Activated CD4-positive, alpha-beta T cell treated with anti-CD3 and anti-CD28 coated beads, Interleukin-2, amount 10 ng/mL, durations not matched to agents 24 days and 14 days (primary cell): ENCODE measurements around the gene MOV10. TPM values are rescaled to one million over a fixed set of nuclear protein-coding genes. Genes with fewer than 3 reads are reported as not detected.
"Not testable (repeated sequence)": the region's sequence is repeated elsewhere in the genome, so short reads cannot be mapped to it uniquely, and the experiment has no call there.

Experiments
- DNase-seq: peaks from one replicate; pipeline ENCODE4 v3.0.0; 2022
- H3K27ac Mint-ChIP-seq: one replicate; pipeline ENCODE4 v1.8.0; 2022; ENCODE audit warnings: mild to moderate bottlenecking, mixed read lengths
- H3K27me3 Mint-ChIP-seq: one replicate; pipeline ENCODE4 v1.8.0; 2022; ENCODE audit warnings: mixed read lengths
- H3K36me3 Mint-ChIP-seq: one replicate; pipeline ENCODE4 v1.8.0; 2022; ENCODE audit warnings: low read depth, mild to moderate bottlenecking, mixed read lengths
- H3K4me1 Mint-ChIP-seq: one replicate; pipeline ENCODE4 v1.8.0; 2021; ENCODE audit warnings: mixed read lengths
- H3K4me3 Mint-ChIP-seq: one replicate; pipeline ENCODE4 v1.8.0; 2022; ENCODE audit warnings: mild to moderate bottlenecking, moderate library complexity, mixed read lengths
- H3K9me3 Mint-ChIP-seq: one replicate; pipeline ENCODE4 v1.8.0; 2021; ENCODE audit warnings: mixed read lengths
- intact Hi-C: fragments of 100-400 bp; cut with micrococcal nuclease; formaldehyde crosslinking; loops from one replicate; pipeline ENCODE4 v1.15.1; 2023
- total RNA-seq: library from RNA; stranded (reverse); gene quantifications from 2 replicates; pipeline ENCODE4 v1.2.3, GENCODE V29; 2022

Gene MOV10
- total RNA-seq, 1 donor from 2014 or later, result 76.7 TPM

DNA sequence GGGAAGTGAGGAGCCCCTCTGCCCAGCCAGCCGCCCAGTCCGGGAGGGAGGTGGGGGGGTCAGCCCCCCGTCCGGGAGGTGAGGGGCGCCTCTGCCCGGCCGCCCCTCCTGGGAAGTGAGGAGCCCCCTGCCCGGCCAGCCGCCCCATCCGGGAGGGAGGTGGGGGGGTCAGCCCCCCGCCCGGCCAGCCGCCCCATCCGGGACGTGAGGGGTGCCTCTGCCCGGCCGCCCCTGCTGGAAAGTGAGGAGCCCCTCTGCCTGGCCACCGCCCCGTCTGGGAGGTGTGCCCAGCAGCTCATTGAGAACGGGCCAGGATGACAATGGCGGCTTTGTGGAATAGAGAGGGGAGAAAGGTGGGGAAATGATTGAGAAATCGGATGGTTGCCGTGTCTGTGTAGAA, 34.0 kb upstream of the MOV10 start:
- H3K27ac Mint-ChIP-seq, H3K4me3 Mint-ChIP-seq, H3K9me3 Mint-ChIP-seq, DNase-seq, H3K27me3 Mint-ChIP-seq, intact Hi-C loops: not testable (repeated sequence)
- peaks cover 24% of the 10 kb centered on the region for H3K4me1 Mint-ChIP-seq
- H3K36me3 Mint-ChIP-seq, result peaks cover 24% of the 10 kb centered on the region

- Mint-ChIP-seq H3K36me3 (peaks cover 43% of the 10 kb centered on the region), H3K4me3 (no peak overlapping the region), H3K9me3 (no peaks in the 10 kb centered on the region), H3K4me1 (peaks cover 20% of the 10 kb centered on the region), H3K27ac (no peak overlapping the region), H3K27me3 (no peaks in the 10 kb centered on the region)
- intact Hi-C loops, result no loop called here
- no peak for DNase-seq
Observed at GRCh38 chr1:112643080-112643479, 31.4 kb upstream of the MOV10 start.

DNA sequence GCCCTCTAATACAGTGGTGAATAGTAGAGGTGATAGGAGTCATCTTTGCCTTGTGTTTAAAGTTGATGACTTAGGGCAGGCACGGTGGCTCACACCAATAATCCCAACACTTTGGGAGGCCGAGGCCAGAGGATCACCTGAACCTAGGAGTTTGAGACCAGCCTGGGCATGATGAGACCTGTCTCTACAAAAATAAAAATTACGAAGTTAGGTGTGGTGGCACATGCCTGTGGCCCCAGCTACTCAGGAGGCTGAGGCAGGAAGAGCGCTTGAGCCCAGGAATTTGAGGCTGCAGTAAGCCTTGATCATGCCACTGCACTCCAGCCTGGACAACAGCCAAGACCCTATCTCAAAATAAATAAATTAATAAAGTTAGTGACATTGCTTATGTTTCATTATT, 28.2 kb upstream of the MOV10 start:
- peaks cover 20% of the 10 kb centered on the region for H3K4me1 Mint-ChIP-seq
- peaks cover 64% of the 10 kb centered on the region for H3K36me3 Mint-ChIP-seq
- no peak overlapping the region for H3K4me3 Mint-ChIP-seq
- no peak overlapping the region for H3K27ac Mint-ChIP-seq
- no peaks in the 10 kb centered on the region for H3K9me3 Mint-ChIP-seq
- intact Hi-C loops, result no loop called here
- DNase-seq, result no peak
- no peaks in the 10 kb centered on the region for H3K27me3 Mint-ChIP-seq

DNA sequence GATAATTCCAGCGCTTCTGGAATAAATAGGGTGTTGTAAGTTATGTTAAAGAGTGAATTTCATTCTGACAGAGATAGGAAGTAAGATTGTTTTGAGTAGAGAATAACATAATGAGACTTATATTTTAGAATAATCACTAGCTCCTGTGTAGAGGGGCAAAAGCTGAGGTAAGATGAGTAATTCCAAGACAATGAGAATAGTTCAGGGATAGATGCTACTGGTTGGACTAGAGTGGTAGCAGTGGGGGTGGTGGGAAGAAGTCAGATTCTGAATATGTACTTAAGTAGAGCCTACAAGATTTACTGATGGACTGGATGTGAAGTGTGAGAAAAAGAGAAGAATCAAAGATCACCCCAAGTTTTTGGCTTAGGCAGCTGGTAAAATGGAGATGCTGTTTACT, 23.3 kb upstream of the MOV10 start:
- H3K4me3 Mint-ChIP-seq, result no peak overlapping the region
- DNase-seq, result no peak
- H3K36me3 Mint-ChIP-seq, result peaks cover 56% of the 10 kb centered on the region
- H3K9me3 Mint-ChIP-seq, result no peaks in the 10 kb centered on the region
- no peak overlapping the region for H3K27ac Mint-ChIP-seq
- intact Hi-C loops, result no loop called here
- H3K27me3 Mint-ChIP-seq, result no peaks in the 10 kb centered on the region
- H3K4me1 Mint-ChIP-seq, result peaks cover 8% of the 10 kb centered on the region

DNA sequence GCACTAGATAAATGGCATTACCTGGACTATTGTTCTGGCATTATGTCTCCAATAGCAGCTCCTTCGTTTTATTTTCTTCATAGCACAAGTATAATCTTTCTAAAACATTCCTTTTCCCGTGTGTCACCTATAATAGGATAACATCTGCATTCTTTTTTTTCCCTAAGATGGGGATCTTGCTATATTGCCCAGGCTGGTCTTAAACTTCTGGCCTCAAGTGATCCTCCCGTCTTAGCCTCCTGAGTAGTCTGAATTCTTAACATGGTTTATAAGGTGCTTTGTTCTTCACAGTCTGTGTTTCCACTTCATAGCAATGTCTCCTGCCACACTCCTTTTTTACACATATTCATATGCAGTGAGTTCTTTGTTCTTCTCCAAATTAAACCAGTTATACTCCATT, 8.6 kb upstream of the MOV10 start:
- Mint-ChIP-seq H3K36me3 (peaks cover 77% of the 10 kb centered on the region), H3K4me1 (peaks cover 19% of the 10 kb centered on the region), H3K27me3 (no peaks in the 10 kb centered on the region), H3K27ac (no peak overlapping the region), H3K9me3 (no peaks in the 10 kb centered on the region), H3K4me3 (no peak overlapping the region)
- intact Hi-C loops, result no loop called here
- DNase-seq, result no peak

GRCh38 chr1:112666946-112667345, 7.5 kb upstream of the MOV10 start:
- H3K4me3 Mint-ChIP-seq, result no peak overlapping the region
- H3K4me1 Mint-ChIP-seq, result peaks cover 19% of the 10 kb centered on the region

DNA sequence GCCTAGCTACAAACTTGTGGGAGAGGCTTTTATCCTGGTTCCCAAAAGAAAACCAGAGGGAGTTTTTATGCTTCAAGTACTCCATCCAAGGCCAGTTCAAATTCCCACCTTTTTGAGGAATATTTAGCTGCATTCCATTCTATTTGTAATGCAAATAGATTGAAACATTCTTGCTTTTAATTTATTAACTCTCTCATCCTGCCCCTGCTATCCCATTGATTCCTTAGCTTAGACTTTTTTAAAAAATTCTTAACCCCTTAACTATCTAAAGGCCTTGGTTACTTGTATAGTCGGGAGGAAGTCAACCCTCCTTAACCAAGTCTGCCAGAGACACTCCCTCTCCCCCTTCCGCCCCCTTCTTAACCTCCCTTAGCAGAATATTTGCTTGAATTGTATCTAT, 2.5 kb upstream of the MOV10 start:
- H3K27ac Mint-ChIP-seq, result no peak overlapping the region

More at GRCh38 chr1:112666946-112667345, 7.5 kb upstream of the MOV10 start:
- Mint-ChIP-seq H3K9me3 (no peaks in the 10 kb centered on the region), H3K36me3 (peaks cover 75% of the 10 kb centered on the region), H3K27me3 (no peaks in the 10 kb centered on the region), H3K27ac (peak overlapping the region; percentile 65)
- no peak for DNase-seq
- intact Hi-C loops, result no loop called here

DNA sequence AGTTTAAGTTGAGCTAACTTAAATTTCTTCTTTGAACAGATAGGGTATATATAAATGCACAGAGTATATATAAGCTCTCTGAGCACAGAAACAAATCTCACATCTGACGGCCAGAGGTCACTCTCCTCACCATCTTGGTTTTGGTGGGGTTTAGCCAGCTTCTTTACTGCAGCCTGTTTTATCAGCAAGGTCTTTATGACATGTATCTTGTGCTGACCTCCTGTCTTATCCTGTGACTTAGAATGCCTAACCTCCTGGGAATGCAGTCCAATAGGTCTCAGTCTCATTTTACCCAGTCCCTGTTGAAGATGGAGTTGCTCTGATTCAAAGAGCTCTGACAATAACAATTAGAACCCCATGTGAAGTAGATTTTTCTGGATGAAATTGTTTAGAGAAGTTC, 1.6 kb upstream of the MOV10 start:
- intact Hi-C loops, result loop anchor here (5.0 kb wide), 1 partner anchor 36 kb away; no protein-coding TSS in a partner anchor
- H3K36me3 Mint-ChIP-seq, result peaks cover 52% of the 10 kb centered on the region

More for the DNA sequence above, 2.5 kb upstream of the MOV10 start:
- Mint-ChIP-seq H3K36me3 (peaks cover 60% of the 10 kb centered on the region), H3K27me3 (no peaks in the 10 kb centered on the region), H3K9me3 (no peaks in the 10 kb centered on the region), H3K4me3 (no peak overlapping the region), H3K4me1 (peaks cover 45% of the 10 kb centered on the region)
- intact Hi-C loops, result loop anchor here (5.0 kb wide), 1 partner anchor 35 kb away; no protein-coding TSS in a partner anchor
- DNase-seq, result no peak

DNA sequence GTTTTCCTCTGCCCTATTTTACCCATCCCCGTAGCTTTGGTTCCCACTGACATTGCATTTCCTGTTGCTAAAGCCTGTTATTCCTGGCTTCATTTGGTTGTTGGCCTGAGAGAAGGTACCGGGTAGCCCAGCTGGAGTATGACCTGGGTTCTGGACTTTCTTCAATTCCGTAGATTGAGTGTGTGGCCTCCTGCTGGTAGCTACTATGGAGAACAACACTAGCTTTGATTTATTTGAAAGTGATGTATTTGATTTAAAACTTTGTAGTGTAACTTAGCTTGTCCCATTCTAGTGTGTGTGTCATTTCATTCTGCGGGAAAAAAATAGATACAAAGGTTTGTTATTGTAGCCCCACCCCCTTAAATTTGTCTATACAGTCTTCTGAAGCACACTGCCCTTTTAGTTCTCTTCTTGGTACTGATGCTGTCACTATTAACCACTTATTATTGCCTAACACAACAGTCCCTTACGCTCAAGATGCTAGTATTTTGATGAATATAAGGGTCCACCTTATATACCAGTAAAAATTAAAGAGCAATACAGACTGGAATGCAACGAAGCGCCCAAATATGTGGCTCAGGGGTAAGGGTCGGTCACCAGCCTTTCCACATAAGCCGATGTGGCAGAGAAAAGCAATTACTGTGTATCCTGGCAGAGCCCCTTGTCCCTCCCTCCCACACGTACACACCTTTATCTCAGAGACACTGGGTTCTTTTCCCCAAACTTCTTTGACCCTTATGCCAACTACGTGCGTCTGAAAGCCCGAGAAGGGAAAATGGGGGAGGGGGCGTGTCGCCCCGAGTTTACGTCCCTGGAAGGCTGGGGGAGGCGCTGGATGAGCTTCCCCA, 643 bp upstream of the MOV10 start:
- no peaks in the 10 kb centered on the region for H3K27me3 Mint-ChIP-seq
- DNase-seq, result no peak
- H3K4me1 Mint-ChIP-seq, result peaks cover 41% of the 10 kb centered on the region
- intact Hi-C loops, result loop anchor here (1.0 to 5.0 kb wide), 4 partner anchors 31 to 55 kb away; partner anchors contain the start of genes CAPZA1, PPM1J and ST7L
- H3K27ac Mint-ChIP-seq, result peak overlapping the region; percentile 98
- no peaks in the 10 kb centered on the region for H3K9me3 Mint-ChIP-seq
- peak overlapping the region; percentile 97 for H3K4me3 Mint-ChIP-seq
- H3K36me3 Mint-ChIP-seq, result peaks cover 47% of the 10 kb centered on the region

More for the DNA sequence above, 1.6 kb upstream of the MOV10 start:
- Mint-ChIP-seq H3K27me3 (no peaks in the 10 kb centered on the region), H3K4me3 (no peak overlapping the region), H3K9me3 (no peaks in the 10 kb centered on the region), H3K4me1 (peaks cover 42% of the 10 kb centered on the region), H3K27ac (no peak overlapping the region)
- no peak for DNase-seq

DNA sequence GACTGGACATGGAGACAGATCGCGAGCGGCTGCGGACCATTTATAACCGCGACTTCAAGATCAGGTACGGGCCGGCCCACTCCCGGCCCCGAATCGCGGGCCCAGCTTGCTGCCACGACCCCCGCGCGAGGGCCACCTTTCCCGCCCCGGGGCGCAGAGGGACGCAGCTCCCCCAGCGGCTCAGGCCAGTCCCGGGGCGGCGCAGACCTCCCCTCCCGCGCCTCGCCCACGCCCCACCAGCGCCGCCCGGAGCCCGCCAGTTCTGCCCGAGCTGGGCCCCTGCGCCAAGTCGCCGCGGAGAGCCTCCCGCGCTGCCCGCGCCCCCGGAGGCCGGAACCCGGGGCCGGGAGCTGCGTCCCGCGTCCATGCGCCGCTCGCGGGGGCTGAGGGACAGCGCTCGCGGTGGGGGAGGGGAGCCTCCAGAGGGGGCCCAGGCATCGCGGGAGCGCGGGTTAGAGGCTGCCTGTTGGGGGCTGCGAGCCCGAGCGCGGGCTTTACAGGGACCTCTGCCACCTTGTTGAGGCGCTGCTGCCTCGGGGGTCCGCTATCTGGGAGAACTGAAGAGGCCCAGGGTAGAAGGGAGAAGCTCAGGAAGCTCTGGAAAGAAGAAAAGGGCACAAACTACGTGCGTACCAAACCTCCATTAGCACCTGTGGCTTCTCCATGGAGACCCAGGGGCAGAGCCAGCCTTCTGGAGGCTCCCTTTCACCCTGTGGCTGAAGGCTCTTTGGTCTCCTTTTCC, 698 bp downstream of the MOV10 start:
- no peaks in the 10 kb centered on the region for H3K27me3 Mint-ChIP-seq
- DNase-seq, result peak; percentile 83
- peak overlapping the region; percentile 98 for H3K27ac Mint-ChIP-seq
- H3K4me1 Mint-ChIP-seq, result peaks cover 38% of the 10 kb centered on the region
- no peaks in the 10 kb centered on the region for H3K9me3 Mint-ChIP-seq
- peak overlapping the region; percentile 97 for H3K4me3 Mint-ChIP-seq
- peaks cover 41% of the 10 kb centered on the region for H3K36me3 Mint-ChIP-seq
- intact Hi-C loops, result loop anchor here (1.0 to 5.0 kb wide), 4 partner anchors 30 to 56 kb away; partner anchors contain the start of genes CAPZA1, PPM1J and ST7L

DNA sequence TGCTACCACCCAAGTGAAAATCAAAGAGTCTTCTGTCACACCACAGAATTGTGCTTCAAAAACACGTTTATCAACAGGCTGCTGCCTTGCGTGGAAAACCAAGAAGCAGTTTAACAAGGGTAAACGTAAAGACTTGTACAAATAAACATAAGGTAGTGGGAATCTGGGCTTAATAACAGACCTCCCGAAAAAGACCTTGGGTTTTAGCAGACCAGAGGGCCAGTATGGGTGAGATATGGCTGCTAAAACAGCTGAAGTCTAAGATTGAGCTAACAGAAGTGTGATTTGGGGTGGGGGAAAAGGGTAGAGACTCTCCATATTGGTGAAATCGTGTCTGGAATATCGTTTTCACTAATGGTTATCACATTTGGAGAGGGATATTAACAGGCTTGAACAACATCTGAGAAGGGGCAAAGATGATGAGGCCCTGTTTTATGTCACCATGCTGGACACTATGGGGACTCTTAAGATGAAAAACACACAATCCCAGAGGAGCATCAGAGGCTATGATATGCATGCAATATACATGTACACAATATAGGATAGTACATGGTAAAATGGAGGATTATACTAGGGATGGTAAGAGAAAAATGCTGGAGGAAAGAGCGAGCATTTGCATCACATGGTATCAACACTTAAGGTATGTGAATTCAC, 1.4 kb downstream of the MOV10 start:
- H3K4me1 Mint-ChIP-seq, result peaks cover 38% of the 10 kb centered on the region
- peak overlapping the region; percentile 80 for H3K27ac Mint-ChIP-seq
- H3K27me3 Mint-ChIP-seq, result no peaks in the 10 kb centered on the region
- peaks cover 34% of the 10 kb centered on the region for H3K36me3 Mint-ChIP-seq
- DNase-seq, result no peak
- no peaks in the 10 kb centered on the region for H3K9me3 Mint-ChIP-seq
- H3K4me3 Mint-ChIP-seq, result peak overlapping the region; percentile 82
- intact Hi-C loops, result loop anchor here (2.0 kb wide), 1 partner anchor 39 kb away; the partner anchor contains the start of gene PPM1J

- H3K4me1 Mint-ChIP-seq, result peaks cover 38% of the 10 kb centered on the region
- intact Hi-C loops, result no loop called here
- H3K36me3 Mint-ChIP-seq, result peaks cover 28% of the 10 kb centered on the region
- no peak for DNase-seq
- no peaks in the 10 kb centered on the region for H3K9me3 Mint-ChIP-seq
- H3K27ac Mint-ChIP-seq, result no peak overlapping the region
- H3K4me3 Mint-ChIP-seq, result peak overlapping the region; percentile 82
- no peaks in the 10 kb centered on the region for H3K27me3 Mint-ChIP-seq
Observed at GRCh38 chr1:112676543-112676942, 2.1 kb downstream of the MOV10 start.

DNA sequence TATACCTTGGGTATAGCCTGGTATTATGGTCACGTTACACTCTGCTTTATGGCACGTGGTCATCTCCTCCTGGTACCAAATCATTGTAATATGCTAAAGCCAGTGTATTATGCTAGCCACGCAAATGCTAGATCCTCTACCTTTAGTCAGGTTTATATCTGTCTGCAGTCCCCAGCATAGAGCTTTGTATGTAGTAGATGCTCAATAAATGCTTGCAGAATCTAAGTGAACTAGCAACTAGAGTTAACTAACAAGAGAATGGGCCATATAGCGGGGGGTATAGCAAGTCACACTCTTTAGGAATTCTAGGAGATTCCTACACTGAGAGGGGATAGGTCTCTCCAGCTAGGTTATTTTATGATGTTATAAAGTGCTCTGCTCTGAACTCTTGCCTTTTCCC, 3.0 kb downstream of the MOV10 start:
- Mint-ChIP-seq H3K9me3 (no peaks in the 10 kb centered on the region), H3K27me3 (no peaks in the 10 kb centered on the region), H3K4me3 (no peak overlapping the region), H3K27ac (no peak overlapping the region), H3K4me1 (peaks cover 38% of the 10 kb centered on the region), H3K36me3 (peaks cover 21% of the 10 kb centered on the region)
- intact Hi-C loops, result no loop called here
- DNase-seq, result no peak
